ENCODE measurements around the gene ST14. TPM values are rescaled to one million over a fixed set of nuclear protein-coding genes. Genes with fewer than 3 reads are reported as not detected.

Gene ST14
- total RNA-seq, 4 donors from 2014 or later = 0.62 to 16.5 (median 1.8) TPM

- 73 to 86% methylated on average over 7 to 9 of the region's 11 CpGs for WGBS, 2 donors (ENCODE audit: low coverage in 1 of 2)
- H3K36me3 ChIP-seq = no peaks in the 10 kb centered on the region
These were observed 3.2 kb upstream of the ST14 start for GRCh38 chr11:130156108-130157022.

GRCh38 chr11:130157101-130157500 is 2.5 kb upstream of the ST14 start:
- no peak overlapping the region for H3K27ac ChIP-seq
- WGBS, 2 donors (ENCODE audit: low coverage in 1 of 2) = 89 to 98% methylated on average over 8 of the region's 8 CpGs
- peaks cover 50% of the 10 kb centered on the region for H3K27me3 ChIP-seq
- H3K4me3 ChIP-seq = no peak overlapping the region
- H3K9me3 ChIP-seq = no peaks in the 10 kb centered on the region
- ATAC-seq = no peak
- H3K4me1 ChIP-seq = peaks cover 0 to 15% (median 0%) of the 10 kb centered on the region in 3 donors
- no peaks in the 10 kb centered on the region for H3K36me3 ChIP-seq
- no peak for TF ChIP-seq CTCF (IDR thresholded peaks at IDR 0.05)
- no peak for TF ChIP-seq POLR2A (IDR thresholded peaks at IDR 0.05)
- TF ChIP-seq EP300 (IDR thresholded peaks at IDR 0.05) = no peak
- no peak for TF ChIP-seq POLR2AphosphoS5 (IDR thresholded peaks at IDR 0.05)

More at GRCh38 chr11:130156108-130157022, 3.2 kb upstream of the ST14 start:
- Histone ChIP-seq H3K27ac (no peak overlapping the region), H3K27me3 (peaks cover 43% of the 10 kb centered on the region), H3K4me1 (peaks cover 0 to 15% (median 0%) of the 10 kb centered on the region in 3 donors), H3K4me3 (no peak overlapping the region), H3K9me3 (no peaks in the 10 kb centered on the region)
- TF ChIP-seq POLR2A (IDR thresholded peaks at IDR 0.05) (no peak), CTCF (IDR thresholded peaks at IDR 0.05) (no peak), POLR2AphosphoS5 (IDR thresholded peaks at IDR 0.05) (no peak), EP300 (IDR thresholded peaks at IDR 0.05) (no peak)
- ATAC-seq = no peak

- H3K36me3 ChIP-seq = no peaks in the 10 kb centered on the region
These were observed 1.7 kb upstream of the ST14 start for GRCh38 chr11:130157840-130158239.

GRCh38 chr11:130159139-130159538 is 443 bp upstream of the ST14 start:
- H3K9me3 ChIP-seq = no peaks in the 10 kb centered on the region
- H3K36me3 ChIP-seq = no peaks in the 10 kb centered on the region
- H3K27me3 ChIP-seq = peaks cover 66% of the 10 kb centered on the region
- TF ChIP-seq POLR2AphosphoS5 (IDR thresholded peaks at IDR 0.05) (no peak), POLR2A (IDR thresholded peaks at IDR 0.05) (no peak), CTCF (IDR thresholded peaks at IDR 0.05) (no peak), EP300 (IDR thresholded peaks at IDR 0.05) (no peak)
- peak overlapping the region in 1 of 2 donors; percentile 46 for H3K4me3 ChIP-seq
- no peak for ATAC-seq
- WGBS, 2 donors (ENCODE audit: low coverage in 1 of 2) = 70% methylated on average over 14 of the region's 14 CpGs; no CpG with 5 or more reads in 1 of the 2 donors
- peaks cover 0 to 15% (median 0%) of the 10 kb centered on the region in 3 donors for H3K4me1 ChIP-seq
- H3K27ac ChIP-seq = no peak overlapping the region

More at GRCh38 chr11:130157840-130158239, 1.7 kb upstream of the ST14 start:
- peaks cover 0 to 15% (median 0%) of the 10 kb centered on the region in 3 donors for H3K4me1 ChIP-seq
- no peaks in the 10 kb centered on the region for H3K9me3 ChIP-seq
- 67 to 86% methylated on average over 1 to 2 of the region's 3 CpGs for WGBS, 2 donors (ENCODE audit: low coverage in 1 of 2)
- no peak overlapping the region for H3K4me3 ChIP-seq
- H3K27me3 ChIP-seq = peaks cover 58% of the 10 kb centered on the region
- no peak for ATAC-seq
- H3K27ac ChIP-seq = no peak overlapping the region
- no peak for TF ChIP-seq EP300 (IDR thresholded peaks at IDR 0.05)
- TF ChIP-seq CTCF (IDR thresholded peaks at IDR 0.05) = no peak
- TF ChIP-seq POLR2AphosphoS5 (IDR thresholded peaks at IDR 0.05) = no peak
- no peak for TF ChIP-seq POLR2A (IDR thresholded peaks at IDR 0.05)
